Sigmoid colon (tissue), 4 donors: ENCODE measurements around the gene PSAT1.

Experiments used
- CTCF ChIP-seq, 4 experiments: fragments of 450-650 bp in 3 of 4; fragments of 200-600 bp in 1 of 4; IDR thresholded peaks; one replicate each; pipeline ENCODE4 v1.5.1; 2016 to 2019; ENCODE audit warnings: antibody characterized with exemption in 4 of 4, mild to moderate bottlenecking in 3 of 4, moderate library complexity in 2 of 4
- POLR2A ChIP-seq, 2 donors: fragments of 450-650 bp; IDR thresholded peaks; one replicate each; pipeline ENCODE4 v1.6.1; 2016; ENCODE audit warnings: antibody characterized with exemption in 2 of 2, mild to moderate bottlenecking in 2 of 2, moderate library complexity in 2 of 2
- POLR2AphosphoS5 ChIP-seq, 4 donors: sonication (generic); formaldehyde crosslinking; IDR thresholded peaks; one replicate each; pipeline ENCODE4 v1.6.1; 2017; ENCODE audit warnings: antibody characterized with exemption in 4 of 4

DNA sequence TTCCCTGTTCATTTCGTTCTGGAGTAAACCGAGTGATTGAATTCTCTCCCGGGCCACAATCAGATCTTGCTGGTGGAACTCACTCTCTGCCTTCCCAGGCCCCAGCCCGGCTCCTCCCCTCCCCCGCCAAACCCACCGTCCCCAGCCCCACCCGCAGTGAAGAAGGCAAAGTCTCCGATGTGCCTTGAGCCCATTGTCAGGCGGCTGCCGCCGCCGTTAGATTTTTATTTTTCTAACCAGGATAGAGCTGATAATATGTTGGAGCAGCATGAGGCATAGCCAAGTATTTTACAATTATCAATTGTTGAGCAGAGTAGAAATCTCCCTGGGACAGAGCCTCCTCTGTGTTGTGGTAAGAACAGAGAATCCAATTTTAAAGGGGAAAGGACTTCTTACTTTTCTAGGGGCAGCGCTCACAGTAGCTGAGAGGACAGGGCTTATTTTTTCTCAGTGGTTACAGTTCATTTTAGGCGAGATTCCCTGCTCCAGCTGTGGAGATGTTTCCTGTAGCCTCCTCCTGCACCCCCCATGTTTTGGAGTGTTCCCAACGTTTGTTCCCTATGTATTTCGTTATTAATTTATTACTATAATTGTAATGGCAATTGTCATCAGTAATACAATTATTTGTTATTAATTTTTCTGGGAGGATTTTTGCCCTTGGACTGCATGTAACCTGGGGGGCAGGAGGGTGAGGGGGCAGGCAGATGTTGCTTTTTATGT is 1.3 kb downstream of the PSAT1 start:
- TF ChIP-seq CTCF (IDR thresholded peaks at IDR 0.05) (no peak), POLR2AphosphoS5 (IDR thresholded peaks at IDR 0.05) (no peak), POLR2A (IDR thresholded peaks at IDR 0.05) (no peak)
